Astrocyte of the spinal cord (primary cell): ENCODE data around the gene GPRIN1.

Experiments used
- DNase-seq: peaks from one replicate; pipeline ENCODE4 v3.0.0; 2011; ENCODE audit warnings: low read depth, low spot score
- H3K4me3 ChIP-seq: 2 replicates; pipeline ENCODE4 v1.5.1; 2011; ENCODE audit warnings: low read depth, mild to moderate bottlenecking, low read length, moderate library complexity
- CTCF ChIP-seq: IDR thresholded peaks from 2 replicates; pipeline ENCODE4 v1.5.1; 2012; ENCODE audit warnings: low read depth, mild to moderate bottlenecking, low read length, inconsistent platforms
- in situ Hi-C: cut with HindIII; loops from 2 replicates; pipeline ENCODE4 v1.10.0; 2017; ENCODE audit warnings: low sequenced_read_pairs

GPRIN1 gene

GRCh38 chr5:176625966-176626875 is 16.3 kb upstream of the GPRIN1 start:
- H3K4me3 ChIP-seq: no peak overlapping the region
- in situ Hi-C loops: no loop called here
- DNase-seq: no peak
- TF ChIP-seq CTCF: no peak

- no peak for TF ChIP-seq CTCF
- DNase-seq: no peak
- in situ Hi-C loops: no loop called here
- no peak overlapping the region for H3K4me3 ChIP-seq
These were observed 15.6 kb upstream of the GPRIN1 start for GRCh38 chr5:176625512-176625911.

- no peak for TF ChIP-seq CTCF
- no peak overlapping the region for H3K4me3 ChIP-seq
- in situ Hi-C loops: no loop called here
- no peak for DNase-seq
These were observed 15.0 kb upstream of the GPRIN1 start for GRCh38 chr5:176624938-176625337.

- no peak for TF ChIP-seq CTCF
- in situ Hi-C loops: no loop called here
- no peak overlapping the region for H3K4me3 ChIP-seq
- DNase-seq: no peak
These were observed 14.2 kb upstream of the GPRIN1 start for GRCh38 chr5:176624142-176624541.

GRCh38 chr5:176621661-176622079 is 11.7 kb upstream of the GPRIN1 start:
- H3K4me3 ChIP-seq: no peak overlapping the region
- in situ Hi-C loops: no loop called here
- no peak for DNase-seq
- no peak for TF ChIP-seq CTCF

GRCh38 chr5:176620333-176620981 is 10.5 kb upstream of the GPRIN1 start:
- in situ Hi-C loops: no loop called here
- TF ChIP-seq CTCF: no peak
- no peak for DNase-seq
- no peak overlapping the region for H3K4me3 ChIP-seq
